T-cell (primary cell): ENCODE data around the gene TYMP. TPM values are rescaled to one million over a fixed set of nuclear protein-coding genes. Genes with fewer than 3 reads are reported as not detected.
A peak's percentile ranks its signal among the peaks of the same experiment; 100 is the strongest.

Experiments
- ATAC-seq, 4 experiments: fragments of 200-7000 bp in 3 of 4; fragments of 150-1000 bp in 1 of 4; cut with Tn5 transposase; replicated peaks in 1 of 4; 1 replicate in 3 of 4; 2 replicates in 1 of 4; pipeline ENCODE4 v1.10.0; 2021; ENCODE audit warnings: moderate library complexity in 3 of 4, mild to moderate bottlenecking in 2 of 4, moderate number of reproducible peaks in 1 of 4
- CTCF ChIA-PET, 2 donors: fragments of 300-600 bp; sonication (Branson Sonifier 250); formaldehyde crosslinking; loops; one replicate each; lab custom pipeline; 2022; ENCODE audit warnings: antibody characterized with exemption in 2 of 2; lab: Charles Lee
- POLR2A ChIA-PET, 2 donors: fragments of 300-600 bp; sonication (Branson Sonifier 250); formaldehyde crosslinking; loops; one replicate each; lab custom pipeline; 2022; ENCODE audit warnings: antibody characterized with exemption in 2 of 2; lab: Charles Lee
- DNase-seq, 35 experiments: peaks; one replicate each; pipeline versions ENCODE4 v3.0.0 to v3.0.0-alpha.2; 2013 to 2023
- H3K27ac ChIP-seq: one replicate; pipeline ENCODE4 v1.5.1; 2013; ENCODE audit warnings: low read length
- H3K27me3 ChIP-seq, 2 experiments: replicated peaks in 1 of 2; 1 replicate in 1 of 2; 2 replicates in 1 of 2; pipeline versions ENCODE4 v1.6.1 to v1.7.0; 2013; ENCODE audit warnings: low read length in 1 of 2, mixed read lengths in 1 of 2; ENCODE audit not compliant: control insufficient read depth in 2 of 2, insufficient read depth in 2 of 2; ENCODE audit errors: extremely low read depth in 1 of 2
- H3K36me3 ChIP-seq, 2 donors: 1 replicate in 1 of 2; 2 replicates in 1 of 2; pipeline versions ENCODE4 v1.6.1 to v1.7.0; 2013; ENCODE audit warnings: low read length in 1 of 2; ENCODE audit not compliant: control insufficient read depth in 2 of 2, insufficient read depth in 1 of 2; ENCODE audit errors: extremely low read depth in 1 of 2
- H3K4me1 ChIP-seq, 2 experiments: 1 replicate in 1 of 2; 2 replicates in 1 of 2; pipeline versions ENCODE4 v1.6.1 to v1.7.0; 2013; ENCODE audit warnings: low read length in 2 of 2, mixed read lengths in 1 of 2; ENCODE audit not compliant: insufficient read depth in 2 of 2, control insufficient read depth in 1 of 2; ENCODE audit errors: extremely low read depth in 1 of 2
- H3K4me3 ChIP-seq, 2 donors: 1 replicate in 1 of 2; 2 replicates in 1 of 2; pipeline versions ENCODE4 v1.5.1 to v1.7.0; 2013; ENCODE audit warnings: mild to moderate bottlenecking in 2 of 2, low read length in 1 of 2, moderate library complexity in 1 of 2; ENCODE audit not compliant: control insufficient read depth in 1 of 2; ENCODE audit errors: extremely low read depth in 1 of 2
- H3K9me3 ChIP-seq: 2 replicates; pipeline ENCODE4 v1.7.0; 2013
- H3K27ac Mint-ChIP-seq, 2 donors: one replicate each; pipeline ENCODE4 v1.8.0; 2020 to 2021; ENCODE audit warnings: mild to moderate bottlenecking in 2 of 2, mixed read lengths in 2 of 2
- H3K27me3 Mint-ChIP-seq, 2 donors: one replicate each; pipeline ENCODE4 v1.8.0; 2021 to 2022; ENCODE audit warnings: mixed read lengths in 2 of 2
- H3K36me3 Mint-ChIP-seq: one replicate; pipeline ENCODE4 v1.8.0; 2021; ENCODE audit warnings: mixed read lengths
- H3K4me1 Mint-ChIP-seq, 3 donors: one replicate each; pipeline ENCODE4 v1.8.0; 2020 to 2022; ENCODE audit warnings: mixed read lengths in 3 of 3, mild to moderate bottlenecking in 1 of 3
- H3K4me3 Mint-ChIP-seq, 3 donors: one replicate each; pipeline ENCODE4 v1.8.0; 2020 to 2022; ENCODE audit warnings: mild to moderate bottlenecking in 3 of 3, mixed read lengths in 3 of 3, moderate library complexity in 3 of 3
- H3K9me3 Mint-ChIP-seq, 3 donors: one replicate each; pipeline ENCODE4 v1.8.0; 2020 to 2022; ENCODE audit warnings: mixed read lengths in 3 of 3
- WGBS: methylation state at CpG from one replicate; pipeline ENCODE4 v1.1.5; 2013; ENCODE audit warnings: missing lambda C conversion rate; ENCODE audit not compliant: insufficient coverage; 5-methylcytosine and 5-hydroxymethylcytosine counted together
- total RNA-seq, 35 experiments: library from RNA in 6 of 35; stranded (reverse) in 6 of 35; fragments of 120-200 nt in 1 of 35; gene quantifications; one replicate each; pipeline versions ENCODE4 v1.2.1 to v1.2.4 and lab custom pipeline; 2013 to 2026

The TYMP gene
- total RNA-seq, 5 donors from 2014 or later (not counting 1 experiment from before 2014, with no cell fraction given): 11.6 to 29.1 (median 14.9) TPM

- ChIA-PET CTCF (no interaction called here), POLR2A (interaction anchor here in 1 of 2 donors (0.5 kb wide), 1 partner anchor 139 kb away, joined by 6 read pairs; no protein-coding TSS in a partner anchor)
- no peaks in the 10 kb centered on the region for H3K27me3 ChIP-seq
- peaks cover 15 to 30% of the 10 kb centered on the region in 2 experiments for H3K4me1 ChIP-seq
- Mint-ChIP-seq H3K36me3 (no peaks in the 10 kb centered on the region), H3K9me3 (no peaks in the 10 kb centered on the region), H3K4me1 (peaks cover 20 to 24% (median 21%) of the 10 kb centered on the region in 3 donors), H3K27me3 (no peaks in the 10 kb centered on the region), H3K4me3 (peak overlapping the region in 1 of 3 donors; percentile 94), H3K27ac (no peak overlapping the region)
- no peak overlapping the region for H3K27ac ChIP-seq
- ATAC-seq (no peak), DNase-seq (no peak)
- no peak overlapping the region for H3K4me3 ChIP-seq
- no peaks in the 10 kb centered on the region for H3K9me3 ChIP-seq
- H3K36me3 ChIP-seq: peaks cover 13 to 33% of the 10 kb centered on the region in 2 donors
- WGBS: 95% methylated on average over 10 of the region's 14 CpGs
Measured at GRCh38 chr22:50505276-50505775, 24.5 kb downstream of the TYMP start.

GRCh38 chr22:50504369-50505211 is 25.2 kb downstream of the TYMP start:
- Mint-ChIP-seq H3K27ac (no peak overlapping the region), H3K4me3 (no peak overlapping the region), H3K4me1 (peaks cover 18 to 23% (median 20%) of the 10 kb centered on the region in 3 donors), H3K27me3 (no peaks in the 10 kb centered on the region), H3K36me3 (no peaks in the 10 kb centered on the region), H3K9me3 (no peaks in the 10 kb centered on the region)
- WGBS: 92% methylated on average over 33 of the region's 44 CpGs
- ATAC-seq: no peak
- Histone ChIP-seq H3K4me3 (no peak overlapping the region), H3K9me3 (no peaks in the 10 kb centered on the region), H3K27me3 (no peaks in the 10 kb centered on the region), H3K4me1 (peaks cover 15 to 30% of the 10 kb centered on the region in 2 experiments), H3K36me3 (peaks cover 13 to 33% of the 10 kb centered on the region in 2 donors), H3K27ac (no peak overlapping the region)
- POLR2A ChIA-PET: interaction anchor here in 1 of 2 donors (0.5 kb wide), 1 partner anchor 139 kb away, joined by 6 read pairs; no protein-coding TSS in a partner anchor
- CTCF ChIA-PET: no interaction called here
- DNase-seq: no peak

- peaks cover 13 to 33% of the 10 kb centered on the region in 2 donors for H3K36me3 ChIP-seq
- Mint-ChIP-seq H3K9me3 (no peaks in the 10 kb centered on the region), H3K27me3 (no peaks in the 10 kb centered on the region), H3K27ac (no peak overlapping the region), H3K36me3 (no peaks in the 10 kb centered on the region), H3K4me1 (peaks cover 8 to 13% (median 12%) of the 10 kb centered on the region in 3 donors), H3K4me3 (no peak overlapping the region)
- no peaks in the 10 kb centered on the region for H3K9me3 ChIP-seq
- no peak overlapping the region for H3K4me3 ChIP-seq
- peaks cover 7 to 28% of the 10 kb centered on the region in 2 experiments for H3K4me1 ChIP-seq
- ChIA-PET CTCF (no interaction called here), POLR2A (no interaction called here)
- no peak overlapping the region for H3K27ac ChIP-seq
- 96% methylated on average over 19 of the region's 26 CpGs for WGBS
- ATAC-seq (no peak), DNase-seq (no peak)
- H3K27me3 ChIP-seq: no peaks in the 10 kb centered on the region
Measured at GRCh38 chr22:50503475-50504145, 26.2 kb downstream of the TYMP start.

- no peak for ATAC-seq
- peaks cover 13 to 33% of the 10 kb centered on the region in 2 donors for H3K36me3 ChIP-seq
- no peak for DNase-seq
Measured at GRCh38 chr22:50502628-50503474, 27.0 kb downstream of the TYMP start.

GRCh38 chr22:50502096-50502495 is 27.7 kb downstream of the TYMP start:
- H3K27ac Mint-ChIP-seq: no peak overlapping the region
- WGBS: 92% methylated on average over 6 of the region's 6 CpGs

More at GRCh38 chr22:50502628-50503474, 27.0 kb downstream of the TYMP start:
- CTCF ChIA-PET: interaction anchor here in 1 of 2 donors (1.1 kb wide), 1 partner anchor 250 kb away, joined by 3 read pairs; no protein-coding TSS in a partner anchor
- H3K27ac Mint-ChIP-seq: no peak overlapping the region
- no peak overlapping the region for H3K4me3 Mint-ChIP-seq
- 96% methylated on average over 19 of the region's 24 CpGs for WGBS
- Histone ChIP-seq H3K27me3 (no peaks in the 10 kb centered on the region), H3K4me1 (peaks cover 4 to 33% of the 10 kb centered on the region in 2 experiments), H3K27ac (no peak overlapping the region), H3K4me3 (no peak overlapping the region), H3K9me3 (no peaks in the 10 kb centered on the region)
- POLR2A ChIA-PET: no interaction called here
- peaks cover 9 to 11% (median 9%) of the 10 kb centered on the region in 3 donors for H3K4me1 Mint-ChIP-seq
- H3K36me3 Mint-ChIP-seq: no peaks in the 10 kb centered on the region
- no peaks in the 10 kb centered on the region for H3K27me3 Mint-ChIP-seq
- no peaks in the 10 kb centered on the region for H3K9me3 Mint-ChIP-seq

More at GRCh38 chr22:50502096-50502495, 27.7 kb downstream of the TYMP start:
- ChIA-PET POLR2A (no interaction called here), CTCF (interaction anchor here in 1 of 2 donors (1.1 kb wide), 1 partner anchor 250 kb away, joined by 3 read pairs; no protein-coding TSS in a partner anchor)
- Histone ChIP-seq H3K36me3 (peaks cover 13 to 33% of the 10 kb centered on the region in 2 donors), H3K4me1 (peaks cover 4 to 31% of the 10 kb centered on the region in 2 experiments), H3K4me3 (no peak overlapping the region), H3K27me3 (no peaks in the 10 kb centered on the region), H3K27ac (no peak overlapping the region), H3K9me3 (no peaks in the 10 kb centered on the region)
- H3K4me3 Mint-ChIP-seq: no peak overlapping the region
- ATAC-seq (no peak), DNase-seq (no peak)
- no peaks in the 10 kb centered on the region for H3K36me3 Mint-ChIP-seq
- no peaks in the 10 kb centered on the region for H3K27me3 Mint-ChIP-seq
- H3K9me3 Mint-ChIP-seq: no peaks in the 10 kb centered on the region
- H3K4me1 Mint-ChIP-seq: peaks cover 5 to 7% (median 7%) of the 10 kb centered on the region in 3 donors
